Skeletal muscle satellite cell (primary cell): ENCODE results near the gene UNC79.

Experiments used
- H3K27me3 ChIP-seq: 2 replicates; pipeline ENCODE4 v1.7.0; 2013; ENCODE audit warnings: low read length; ENCODE audit not compliant: control insufficient read depth, insufficient read depth
- H3K36me3 ChIP-seq: 2 replicates; pipeline ENCODE4 v1.7.0; 2013; ENCODE audit warnings: mild to moderate bottlenecking, control low read depth, low read length; ENCODE audit not compliant: insufficient read depth
- H3K4me1 ChIP-seq: 2 replicates; pipeline ENCODE4 v1.7.0; 2013; ENCODE audit warnings: low read length; ENCODE audit not compliant: control insufficient read depth, insufficient read depth
- H3K4me2 ChIP-seq: 2 replicates; pipeline ENCODE4 v1.7.0; 2013; ENCODE audit warnings: mild to moderate bottlenecking, low read length
- H3K4me3 ChIP-seq: 2 replicates; pipeline ENCODE4 v1.7.0; 2013; ENCODE audit warnings: low read length
- H3K9ac ChIP-seq: 2 replicates; pipeline ENCODE4 v1.7.0; 2013; ENCODE audit warnings: mild to moderate bottlenecking, low read depth, low read length, moderate library complexity
- H3K9me3 ChIP-seq: replicated peaks from 2 replicates; pipeline ENCODE4 v1.7.0; 2013; ENCODE audit warnings: mild to moderate bottlenecking, control low read depth, low read length

Gene UNC79

DNA sequence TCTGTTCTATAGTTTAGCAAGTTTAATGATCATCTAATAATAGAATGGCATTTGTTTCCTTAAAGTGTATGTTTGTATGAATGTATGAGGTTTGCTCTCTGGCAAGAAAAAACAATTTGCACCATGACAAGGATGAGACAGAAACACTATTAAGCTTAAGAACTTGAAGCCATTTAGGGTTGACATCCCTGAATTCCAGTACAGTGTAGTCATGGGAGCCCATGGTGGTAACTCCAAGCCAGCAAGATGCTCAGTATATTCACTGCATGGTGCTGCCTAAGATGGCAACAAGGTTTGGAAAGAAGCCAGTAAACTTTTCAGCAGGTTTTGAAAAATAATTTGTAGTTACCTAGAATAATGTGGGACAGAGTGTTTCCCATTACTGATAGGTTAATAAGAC, 198.9 kb downstream of the UNC79 start:
- H3K4me1 ChIP-seq, result no peaks in the 10 kb centered on the region
- H3K4me2 ChIP-seq, result no peak overlapping the region
- no peak overlapping the region for H3K4me3 ChIP-seq
- H3K36me3 ChIP-seq, result no peaks in the 10 kb centered on the region
- H3K9ac ChIP-seq, result no peak overlapping the region
- no peaks in the 10 kb centered on the region for H3K27me3 ChIP-seq
- no peaks in the 10 kb centered on the region for H3K9me3 ChIP-seq

DNA sequence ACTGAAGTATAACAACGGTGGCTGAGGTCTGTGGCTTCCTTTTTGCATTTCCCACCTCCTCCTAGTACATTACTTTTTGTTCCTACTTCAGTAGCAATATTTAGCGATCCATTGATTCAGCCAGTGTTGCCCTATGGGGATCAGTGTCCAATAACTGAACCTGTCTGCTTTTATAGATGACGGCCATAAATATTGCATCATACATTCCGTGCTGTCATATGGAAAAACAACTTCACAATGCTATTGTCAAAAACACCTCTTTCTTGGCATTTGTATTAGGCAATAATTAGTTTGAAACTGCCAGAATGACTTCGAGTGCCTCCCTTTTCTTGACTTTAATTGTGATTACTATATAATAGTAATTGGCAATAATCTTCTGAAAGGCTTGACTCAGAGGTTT, 208.1 kb downstream of the UNC79 start:
- no peaks in the 10 kb centered on the region for H3K27me3 ChIP-seq
- no peak overlapping the region for H3K4me2 ChIP-seq
- no peak overlapping the region for H3K4me3 ChIP-seq
- no peaks in the 10 kb centered on the region for H3K4me1 ChIP-seq
- no peaks in the 10 kb centered on the region for H3K9me3 ChIP-seq
- H3K36me3 ChIP-seq, result no peaks in the 10 kb centered on the region
- no peak overlapping the region for H3K9ac ChIP-seq

DNA sequence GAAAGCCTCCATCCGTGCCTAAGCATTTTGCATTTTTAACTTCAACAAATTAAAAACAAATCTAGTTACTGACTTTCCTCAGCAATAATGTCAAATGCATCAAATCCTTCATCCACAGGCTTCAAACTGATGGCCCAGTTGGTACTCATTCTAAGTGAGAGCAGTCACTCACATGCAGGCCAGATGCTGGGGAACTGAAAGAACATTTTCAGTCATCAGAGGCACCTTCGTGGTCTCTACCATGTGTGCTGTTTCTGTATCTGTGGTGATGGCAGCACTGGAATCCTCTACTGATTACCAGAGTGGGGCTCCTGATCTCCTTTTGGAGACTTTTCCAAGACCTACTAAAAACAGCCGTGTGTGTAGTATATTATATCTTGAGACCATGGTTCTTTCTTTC, 212.4 kb downstream of the UNC79 start:
- Histone ChIP-seq H3K27me3 (no peaks in the 10 kb centered on the region), H3K9me3 (no peaks in the 10 kb centered on the region), H3K4me1 (no peaks in the 10 kb centered on the region), H3K9ac (no peak overlapping the region), H3K36me3 (no peaks in the 10 kb centered on the region), H3K4me3 (no peak overlapping the region), H3K4me2 (no peak overlapping the region)

DNA sequence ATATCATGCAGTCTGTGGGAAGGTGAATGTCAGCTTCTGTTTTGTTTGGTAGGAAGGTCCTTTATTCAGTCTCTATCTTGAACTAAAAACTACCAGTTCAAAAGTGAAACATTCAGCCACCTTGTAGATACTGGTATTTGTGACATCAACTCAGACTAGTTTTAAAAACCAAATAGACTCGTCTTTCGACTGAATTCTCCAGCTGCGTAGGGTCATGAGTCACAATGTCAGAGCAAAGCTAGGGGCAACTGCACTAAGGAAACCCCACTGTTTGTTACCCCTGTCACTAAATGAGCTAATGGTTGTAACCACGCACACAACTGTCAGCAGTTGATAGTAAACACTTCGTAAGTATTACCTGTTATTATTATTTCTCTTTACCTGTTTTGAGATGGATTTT, 212.9 kb downstream of the UNC79 start:
- no peaks in the 10 kb centered on the region for H3K4me1 ChIP-seq
- no peak overlapping the region for H3K4me3 ChIP-seq
- H3K27me3 ChIP-seq, result no peaks in the 10 kb centered on the region
- no peak overlapping the region for H3K4me2 ChIP-seq
- H3K9me3 ChIP-seq, result no peaks in the 10 kb centered on the region
- H3K36me3 ChIP-seq, result no peaks in the 10 kb centered on the region
- no peak overlapping the region for H3K9ac ChIP-seq

DNA sequence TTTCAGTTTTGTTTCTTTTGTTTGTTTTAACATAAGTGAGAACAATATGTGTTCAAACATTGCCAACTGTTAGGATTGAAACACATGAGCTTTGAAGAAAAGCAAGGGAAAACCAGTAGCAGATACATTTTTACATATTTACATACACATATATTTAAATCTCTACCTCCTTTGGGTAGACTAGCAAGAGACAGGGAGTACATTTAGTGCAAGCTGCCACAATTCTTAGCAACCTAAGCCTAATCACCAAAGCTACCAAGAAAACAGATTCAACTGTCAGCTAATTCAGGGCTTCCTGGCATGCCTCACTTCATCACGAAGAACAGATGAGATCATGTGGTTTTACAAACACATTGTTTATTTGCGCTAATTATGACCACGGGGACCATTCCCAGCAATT, 214.5 kb downstream of the UNC79 start:
- no peaks in the 10 kb centered on the region for H3K36me3 ChIP-seq
- H3K27me3 ChIP-seq, result no peaks in the 10 kb centered on the region
- H3K9me3 ChIP-seq, result no peaks in the 10 kb centered on the region
- H3K4me1 ChIP-seq, result no peaks in the 10 kb centered on the region
- no peak overlapping the region for H3K4me2 ChIP-seq
- H3K9ac ChIP-seq, result no peak overlapping the region
- no peak overlapping the region for H3K4me3 ChIP-seq

DNA sequence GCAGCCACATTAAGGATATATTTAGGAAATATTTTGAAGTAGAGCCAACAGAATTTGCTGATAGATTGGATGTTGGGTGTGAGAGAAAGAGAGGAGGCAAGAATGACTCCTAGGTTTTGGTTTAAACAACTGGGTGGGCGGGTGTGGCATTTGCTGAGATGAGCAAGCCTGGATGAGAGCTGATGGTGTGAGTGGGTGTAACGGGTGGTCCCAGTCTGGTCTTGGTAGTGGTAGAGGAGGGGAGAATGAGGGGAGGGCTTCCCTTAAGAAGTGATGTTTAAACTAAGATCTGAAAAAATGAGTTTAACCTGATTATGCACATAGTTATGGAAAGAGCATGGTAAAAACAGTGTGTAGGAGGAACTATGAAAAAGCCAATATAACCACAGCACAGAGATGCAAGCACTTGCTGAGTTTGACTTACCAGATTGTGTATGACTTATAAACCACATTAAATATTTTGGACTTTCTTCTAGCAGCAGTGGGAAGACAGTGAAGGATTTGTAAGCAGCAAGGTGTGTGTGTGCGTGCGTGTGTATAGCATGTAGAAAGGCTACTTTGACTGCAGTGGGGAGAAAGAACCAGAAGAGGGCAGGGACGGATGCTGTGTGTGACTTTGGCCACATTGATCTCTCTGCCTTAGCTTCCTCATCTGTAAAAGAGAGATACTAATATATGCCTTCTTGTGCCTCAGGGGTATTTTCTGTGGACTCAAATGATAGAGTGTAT, 217.9 kb downstream of the UNC79 start:
- H3K9ac ChIP-seq, result no peak overlapping the region
- no peak overlapping the region for H3K4me3 ChIP-seq
- no peaks in the 10 kb centered on the region for H3K27me3 ChIP-seq
- H3K36me3 ChIP-seq, result no peaks in the 10 kb centered on the region
- no peaks in the 10 kb centered on the region for H3K4me1 ChIP-seq
- H3K9me3 ChIP-seq, result no peaks in the 10 kb centered on the region
- H3K4me2 ChIP-seq, result no peak overlapping the region

DNA sequence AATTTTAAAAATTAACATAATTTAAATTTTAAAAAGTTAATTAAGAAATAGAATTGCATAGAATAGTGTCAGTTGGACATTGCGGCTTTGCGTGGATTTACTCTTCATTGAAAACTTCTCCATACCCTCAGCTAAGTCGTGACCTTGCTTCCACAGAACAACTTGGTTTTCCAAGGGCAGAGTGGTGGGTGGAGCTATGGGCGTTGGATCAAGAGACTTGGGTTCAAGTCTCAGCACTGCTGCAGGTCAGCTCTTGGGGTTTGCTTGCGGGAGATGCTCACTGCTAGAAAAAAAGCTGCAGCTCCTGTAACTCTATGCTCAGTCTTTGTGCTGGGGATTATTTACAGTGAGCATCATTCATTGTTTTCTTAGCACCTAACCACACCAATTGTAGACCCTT, 223.9 kb downstream of the UNC79 start:
- Histone ChIP-seq H3K4me3 (no peak overlapping the region), H3K36me3 (no peaks in the 10 kb centered on the region), H3K9ac (no peak overlapping the region), H3K4me1 (no peaks in the 10 kb centered on the region), H3K4me2 (no peak overlapping the region), H3K27me3 (no peaks in the 10 kb centered on the region), H3K9me3 (no peaks in the 10 kb centered on the region)

DNA sequence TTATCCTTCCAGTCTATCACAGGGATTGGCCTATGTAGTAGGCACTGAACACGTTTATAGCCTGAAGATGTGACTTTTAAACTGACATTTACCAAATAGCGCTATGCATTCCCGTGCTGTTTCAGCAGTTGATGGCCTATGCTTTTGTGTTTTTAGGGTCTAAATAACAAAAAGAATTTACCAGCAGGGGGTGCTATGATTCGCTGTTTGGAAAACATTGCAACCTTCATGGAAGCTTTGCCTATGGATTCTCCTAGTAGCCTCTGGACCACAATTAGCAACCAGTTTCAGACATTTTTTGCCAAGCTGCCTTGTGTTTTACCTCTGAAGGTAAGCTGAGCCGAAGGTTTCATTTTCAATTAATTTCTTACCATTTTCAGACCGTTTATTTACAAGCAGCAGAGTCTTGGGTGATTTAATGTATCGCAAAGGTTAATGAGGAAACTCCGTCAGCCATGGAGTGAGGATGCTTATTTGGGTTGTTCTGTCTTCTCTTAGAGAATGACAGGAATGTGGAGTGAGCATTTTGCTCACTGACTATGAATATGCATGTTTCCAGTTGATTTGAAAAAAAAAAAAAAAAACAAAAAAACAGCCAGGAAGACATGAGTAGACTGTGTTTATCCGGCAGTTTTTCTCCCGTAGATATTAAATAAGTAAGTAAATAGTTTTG, 224.5 kb downstream of the UNC79 start:
- Histone ChIP-seq H3K4me3 (no peak overlapping the region), H3K4me2 (no peak overlapping the region), H3K36me3 (no peaks in the 10 kb centered on the region), H3K9me3 (no peaks in the 10 kb centered on the region), H3K4me1 (no peaks in the 10 kb centered on the region), H3K9ac (no peak overlapping the region), H3K27me3 (no peaks in the 10 kb centered on the region)

DNA sequence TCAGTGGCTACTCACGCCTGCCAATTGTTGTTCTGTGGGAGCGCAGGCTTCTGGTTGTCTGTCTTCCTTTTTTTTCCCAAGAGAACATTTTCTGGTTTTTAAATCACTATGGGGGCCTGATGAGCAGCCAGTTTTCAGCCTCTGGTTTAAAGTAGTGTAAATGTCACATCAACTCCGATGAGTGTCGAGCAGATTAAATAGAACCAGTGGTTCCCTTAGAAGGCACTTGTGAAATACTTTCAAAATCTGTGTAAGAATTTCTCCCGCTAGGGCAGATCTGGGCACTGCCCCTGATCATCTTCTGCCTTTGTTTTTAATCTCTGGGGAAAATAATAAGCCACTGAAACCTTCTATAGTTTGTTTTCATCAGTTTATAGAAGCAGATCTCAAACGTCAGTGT, 227.1 kb downstream of the UNC79 start:
- Histone ChIP-seq H3K27me3 (no peaks in the 10 kb centered on the region), H3K4me1 (no peaks in the 10 kb centered on the region), H3K4me2 (no peak overlapping the region), H3K9me3 (no peaks in the 10 kb centered on the region), H3K36me3 (no peaks in the 10 kb centered on the region), H3K9ac (no peak overlapping the region), H3K4me3 (no peak overlapping the region)

DNA sequence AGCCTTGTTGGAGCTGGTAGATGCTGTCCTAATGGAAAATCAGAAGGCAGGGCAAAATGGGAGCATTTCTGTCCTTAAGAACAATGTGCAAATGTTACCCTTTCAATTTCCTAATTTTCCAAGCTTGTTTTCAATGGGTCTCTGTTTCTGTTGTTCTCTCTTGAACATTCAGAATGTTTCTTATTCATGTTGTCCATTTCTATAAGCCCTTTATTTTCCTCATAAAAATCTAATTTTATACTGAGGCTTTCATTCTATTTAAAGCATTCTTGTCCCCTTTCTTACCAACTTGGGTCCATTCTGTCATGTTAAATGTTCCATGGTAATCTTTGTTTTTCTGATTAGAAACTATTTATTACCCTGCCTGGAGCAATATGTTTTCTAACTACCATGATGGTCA, 232.6 kb downstream of the UNC79 start:
- H3K4me3 ChIP-seq, result no peak overlapping the region
- H3K9ac ChIP-seq, result no peak overlapping the region
- no peak overlapping the region for H3K4me2 ChIP-seq
- no peaks in the 10 kb centered on the region for H3K27me3 ChIP-seq
- H3K36me3 ChIP-seq, result no peaks in the 10 kb centered on the region
- no peaks in the 10 kb centered on the region for H3K4me1 ChIP-seq
- peaks cover 4% of the 10 kb centered on the region for H3K9me3 ChIP-seq

DNA sequence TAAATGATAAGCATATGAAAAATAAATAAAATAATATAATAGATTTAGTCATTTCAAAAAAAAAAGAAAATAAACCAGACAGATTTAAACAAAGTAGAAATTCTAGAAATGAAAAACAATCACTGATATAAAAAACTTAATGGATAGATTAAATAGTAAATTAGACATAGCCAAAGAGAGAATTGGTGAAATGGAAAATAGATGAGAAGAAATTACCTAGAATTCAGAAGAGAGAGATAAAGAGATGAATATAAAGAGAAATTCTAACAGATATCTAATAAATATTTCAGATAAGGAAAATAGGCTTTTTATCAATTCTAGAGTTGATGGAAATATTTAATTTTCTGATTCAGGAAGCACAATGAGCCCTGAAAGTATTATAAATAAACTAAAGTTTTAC, 234.4 kb downstream of the UNC79 start:
- H3K4me3 ChIP-seq, result no peak overlapping the region
- no peaks in the 10 kb centered on the region for H3K27me3 ChIP-seq
- H3K4me1 ChIP-seq, result no peaks in the 10 kb centered on the region
- no peaks in the 10 kb centered on the region for H3K36me3 ChIP-seq
- H3K9ac ChIP-seq, result no peak overlapping the region
- H3K4me2 ChIP-seq, result no peak overlapping the region
- peaks cover 4% of the 10 kb centered on the region for H3K9me3 ChIP-seq

DNA sequence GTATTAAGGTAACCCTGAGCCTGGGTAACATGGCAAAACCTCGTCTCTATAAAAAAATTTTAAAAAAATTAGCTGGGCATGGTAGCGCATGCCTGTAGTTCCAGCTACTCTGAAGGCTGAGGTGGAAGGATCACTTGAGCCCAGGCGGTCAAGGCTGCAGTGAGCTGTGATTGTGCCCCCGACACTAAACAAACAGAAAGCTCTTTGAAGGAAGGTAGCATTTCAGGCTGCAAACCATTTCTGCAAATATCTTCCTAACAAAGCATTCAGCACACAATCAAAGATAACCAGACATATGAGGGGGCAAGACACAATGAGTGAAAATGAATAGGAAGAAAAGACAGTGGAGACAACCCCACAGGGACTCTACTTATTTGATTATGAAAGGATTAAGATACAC, 238.9 kb downstream of the UNC79 start:
- peaks cover 2% of the 10 kb centered on the region for H3K9me3 ChIP-seq
- no peaks in the 10 kb centered on the region for H3K27me3 ChIP-seq
- H3K36me3 ChIP-seq, result no peaks in the 10 kb centered on the region
- H3K4me1 ChIP-seq, result no peaks in the 10 kb centered on the region
- no peak overlapping the region for H3K4me3 ChIP-seq
- no peak overlapping the region for H3K9ac ChIP-seq
- no peak overlapping the region for H3K4me2 ChIP-seq
